ENCODE data around the gene METTL21C.

The METTL21C gene

DNA sequence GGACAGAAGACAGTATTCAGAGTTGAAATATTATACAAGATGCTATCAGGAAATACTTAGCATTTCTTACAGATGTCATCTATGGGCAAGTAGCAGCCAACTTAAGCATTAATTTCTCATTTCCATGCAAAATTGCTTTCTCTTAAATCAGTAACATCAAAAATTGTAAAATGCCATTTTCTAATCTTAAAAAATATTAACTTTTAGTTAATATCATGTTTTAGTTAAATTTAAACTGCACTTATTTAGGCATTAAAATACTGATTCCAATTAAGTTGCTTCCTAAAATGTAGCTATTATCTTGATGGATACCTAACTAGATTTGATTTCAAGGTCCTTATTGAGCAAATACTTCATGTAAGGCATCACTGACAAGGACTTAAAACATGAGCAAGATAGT lies 27.8 kb downstream of the METTL21C start:
- no peak for DNase-seq (ENCODE audit: low read depth in 3 of 3)

DNA sequence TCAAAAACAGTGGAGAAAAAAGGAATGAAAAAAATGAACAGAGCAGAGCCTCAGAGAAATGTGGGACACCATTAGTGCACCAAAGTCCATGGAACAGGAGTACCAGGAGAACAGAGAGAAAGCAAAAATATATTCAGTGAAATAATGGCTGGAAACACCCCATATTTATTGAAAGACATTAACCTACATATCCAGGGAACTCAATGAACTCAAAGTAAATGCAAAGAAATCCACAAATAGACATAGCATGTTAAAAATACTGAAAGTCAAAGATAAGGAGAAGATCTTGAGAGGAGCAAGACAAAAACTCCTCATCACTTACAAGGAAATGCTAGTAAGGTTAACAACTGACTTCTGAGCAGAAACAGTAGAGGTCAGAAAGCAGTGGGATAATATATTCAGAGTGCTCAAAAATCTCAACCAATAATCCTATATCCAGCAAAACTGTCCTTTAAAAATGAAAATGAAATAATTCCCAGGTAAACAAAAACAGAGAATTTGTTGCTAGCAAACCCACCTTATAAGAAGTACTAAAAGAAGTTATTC lies 35.6 kb downstream of the METTL21C start:
- DNase-seq (ENCODE audit: low read depth in 3 of 3) = no peak

DNA sequence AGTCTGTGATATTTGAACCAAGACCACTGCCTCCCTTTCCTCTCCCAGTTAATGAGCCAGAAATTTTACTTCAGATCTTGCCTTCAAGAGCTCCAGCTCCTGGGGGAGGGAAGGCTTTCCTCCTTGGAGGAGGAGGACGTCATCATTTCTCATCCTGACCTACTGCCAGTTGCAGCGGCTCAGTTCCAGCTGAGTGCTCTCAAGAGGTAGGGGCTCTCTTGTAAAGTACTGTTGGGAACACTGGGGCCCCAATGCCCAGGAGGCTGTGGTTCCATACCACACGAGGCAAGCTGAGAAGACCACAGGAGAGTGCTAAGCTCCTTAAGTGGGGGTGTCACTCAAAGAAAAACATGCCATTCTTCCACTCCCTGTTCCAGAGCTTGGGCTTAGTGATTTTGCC lies 36.2 kb downstream of the METTL21C start:
- no peak for DNase-seq (ENCODE audit: low read depth in 3 of 3)

DNA sequence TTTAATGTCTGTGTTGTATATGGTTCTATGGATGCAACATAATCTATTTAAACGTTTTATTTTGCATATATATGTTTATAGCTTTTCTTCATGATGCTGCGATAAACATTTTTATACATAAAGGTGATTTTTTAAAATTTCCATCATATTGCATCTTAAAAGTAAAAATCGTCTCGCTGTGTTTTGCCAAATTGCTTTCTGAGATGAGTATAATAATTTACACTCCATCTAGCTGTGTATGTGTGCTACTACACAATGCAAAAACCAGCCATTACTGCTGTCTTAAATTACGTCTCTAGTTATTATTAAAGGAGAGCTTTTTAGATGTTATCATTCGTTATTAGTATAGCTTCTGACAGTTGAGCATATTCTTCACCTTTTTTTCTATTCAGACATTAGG lies 37.2 kb downstream of the METTL21C start:
- DNase-seq (ENCODE audit: low read depth in 3 of 3) = no peak

DNA sequence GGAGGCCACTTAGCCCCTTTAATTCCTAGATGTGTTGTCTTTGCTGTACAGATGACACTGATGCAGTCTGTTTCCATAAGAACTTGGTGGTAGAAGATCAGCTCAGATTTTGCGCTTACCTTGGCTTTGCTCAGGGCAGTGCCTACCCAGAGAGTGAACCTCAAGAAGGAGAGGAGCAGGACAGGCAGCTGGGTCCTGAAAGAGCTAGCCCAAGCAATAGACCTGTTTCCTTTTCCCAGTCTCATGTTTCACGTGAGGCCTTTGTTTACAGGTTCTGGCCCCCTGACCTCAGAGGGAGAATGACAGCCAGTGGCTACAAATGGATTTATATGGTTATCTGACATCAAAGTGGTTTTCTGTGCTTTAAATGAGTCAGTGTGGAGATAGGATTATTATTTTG lies 40.1 kb downstream of the METTL21C start:
- no peak for DNase-seq (ENCODE audit: low read depth in 3 of 3)

DNA sequence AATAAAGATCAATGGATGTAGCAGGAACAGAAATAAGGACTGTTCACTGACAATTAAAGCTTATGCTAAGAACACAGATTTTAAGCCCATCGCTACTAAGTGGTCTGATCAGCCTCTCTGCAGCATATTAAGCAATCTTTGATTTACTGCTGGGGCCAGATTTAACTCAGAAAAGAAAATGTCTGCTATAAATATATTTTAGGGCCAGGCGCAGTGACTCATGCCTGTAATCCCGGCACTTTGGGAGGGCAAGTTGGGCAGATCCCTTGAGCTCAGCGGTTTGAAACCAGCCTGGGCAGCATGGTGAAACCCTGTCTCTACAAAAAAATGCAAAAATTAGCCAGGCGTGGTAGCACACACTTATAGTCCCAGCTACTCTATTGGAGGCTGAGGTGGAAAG lies 43.0 kb downstream of the METTL21C start:
- no peak for DNase-seq (ENCODE audit: low read depth in 3 of 3)

DNA sequence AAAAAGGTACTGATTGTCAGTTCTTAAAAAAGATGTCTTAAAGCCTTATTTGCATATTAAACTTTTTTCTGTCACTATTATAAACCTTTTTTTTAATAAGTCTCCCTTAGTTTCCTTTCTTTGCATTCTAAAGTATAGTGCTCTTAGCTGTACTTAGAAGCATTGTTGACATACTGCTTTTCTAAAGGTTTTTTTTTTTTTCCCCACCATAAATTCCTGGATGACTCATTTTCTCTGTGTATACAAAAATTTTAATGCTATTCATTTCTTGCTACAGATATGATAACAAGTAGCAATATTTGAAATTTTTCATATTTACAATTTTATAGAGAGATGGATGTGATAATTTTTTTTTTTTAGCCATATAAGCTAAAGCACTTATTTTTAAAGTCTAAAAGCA lies 43.5 kb downstream of the METTL21C start:
- DNase-seq (ENCODE audit: low read depth in 3 of 3) = no peak

DNA sequence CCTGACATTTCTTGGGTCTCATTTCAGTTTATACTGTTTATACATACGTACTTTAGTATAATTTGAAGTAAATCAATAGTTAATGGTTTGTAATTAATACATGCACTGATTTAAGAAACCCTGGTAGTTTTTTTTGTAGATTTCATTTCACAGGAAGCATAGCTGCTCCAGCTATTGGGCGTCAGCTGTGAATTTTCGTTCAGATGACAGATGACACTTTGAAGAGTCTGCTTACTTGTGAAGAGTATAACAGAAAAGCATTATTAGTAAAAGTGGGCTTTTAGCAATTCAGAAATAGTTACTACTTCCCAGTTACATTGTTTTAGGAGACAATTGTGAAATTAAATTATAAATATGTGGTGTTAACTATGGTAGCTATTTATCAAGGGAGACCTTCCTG lies 44.4 kb downstream of the METTL21C start:
- no peak for DNase-seq (ENCODE audit: low read depth in 3 of 3)

DNA sequence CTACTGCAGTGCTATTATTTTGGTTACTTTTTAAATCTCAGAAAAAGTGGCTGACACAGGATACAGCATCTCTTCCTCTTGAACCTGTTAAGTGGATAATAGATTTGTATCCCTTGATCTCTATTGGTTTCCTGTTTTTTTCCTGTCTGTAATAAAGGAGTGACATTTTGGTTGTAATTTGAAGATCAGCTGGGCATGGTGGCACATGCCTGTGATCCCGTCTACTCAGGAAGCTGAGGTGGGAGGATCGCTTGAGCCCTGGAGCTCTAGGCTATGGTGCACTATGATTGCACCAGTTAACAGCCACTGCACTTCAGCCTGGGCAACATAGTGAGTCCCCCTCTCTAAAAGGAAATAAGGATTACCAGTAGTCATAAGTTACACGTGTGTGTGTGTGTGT lies 46.8 kb downstream of the METTL21C start:
- no peak for DNase-seq (ENCODE audit: low read depth in 3 of 3)

DNA sequence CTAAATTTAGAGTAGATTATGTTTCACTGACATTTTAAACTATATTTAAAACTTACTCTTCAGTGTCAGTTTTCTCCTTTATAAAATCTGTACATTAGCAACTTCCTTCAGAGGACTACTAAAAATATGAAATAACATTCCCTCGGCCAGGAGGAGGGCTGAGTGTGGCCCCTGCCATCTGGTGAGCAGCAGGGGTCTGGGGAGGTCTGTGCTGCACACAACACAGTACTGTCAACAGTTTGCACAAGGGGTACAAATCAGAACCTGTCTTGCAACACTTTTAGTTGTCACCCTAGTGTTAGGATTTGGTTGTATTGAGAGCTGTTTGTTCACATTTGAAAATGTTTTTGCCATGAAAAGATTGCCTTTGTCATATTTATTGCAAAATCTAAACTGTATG lies 49.1 kb downstream of the METTL21C start:
- no peak for DNase-seq (ENCODE audit: low read depth in 3 of 3)

DNA sequence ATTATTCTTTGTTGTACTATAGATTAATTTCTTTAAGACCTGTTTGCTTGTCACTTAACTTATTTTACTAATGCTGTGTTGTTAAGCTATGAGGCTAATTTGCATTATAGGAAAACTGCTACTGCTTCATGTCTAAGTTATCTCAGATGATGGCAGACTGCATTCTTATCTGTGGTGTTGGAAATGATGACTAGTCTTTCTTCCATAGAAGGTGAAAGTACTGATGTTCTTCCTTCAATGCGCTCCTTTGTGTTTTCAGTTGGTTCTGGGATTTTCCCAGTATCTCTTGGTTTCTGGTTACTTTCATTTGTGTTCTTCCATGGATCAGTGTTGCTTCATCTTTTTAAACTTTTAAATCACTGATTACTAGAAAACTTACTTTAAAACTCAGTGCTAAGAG lies 51.2 kb downstream of the METTL21C start:
- no peak for DNase-seq (ENCODE audit: low read depth in 3 of 3)

DNA sequence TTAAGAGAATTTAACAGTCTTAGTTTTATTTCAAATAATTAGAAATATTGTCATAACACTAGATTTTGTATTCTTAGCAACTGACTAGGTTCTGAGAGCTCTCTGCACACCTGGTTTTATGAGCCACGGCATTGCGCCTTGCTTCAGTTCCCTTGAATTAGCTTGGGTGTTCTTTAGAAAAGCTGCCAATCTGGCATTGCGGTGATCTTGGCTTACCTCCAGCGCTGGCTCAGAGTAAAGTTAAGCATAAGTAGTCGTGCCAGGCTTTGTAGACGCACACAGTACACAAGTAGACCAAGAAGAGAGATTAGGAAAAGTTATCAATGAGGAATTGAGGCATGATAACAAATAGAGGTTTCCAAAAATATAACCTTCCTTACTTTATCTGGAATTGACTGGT lies 52.4 kb downstream of the METTL21C start:
- DNase-seq (ENCODE audit: low read depth in 3 of 3) = no peak

DNA sequence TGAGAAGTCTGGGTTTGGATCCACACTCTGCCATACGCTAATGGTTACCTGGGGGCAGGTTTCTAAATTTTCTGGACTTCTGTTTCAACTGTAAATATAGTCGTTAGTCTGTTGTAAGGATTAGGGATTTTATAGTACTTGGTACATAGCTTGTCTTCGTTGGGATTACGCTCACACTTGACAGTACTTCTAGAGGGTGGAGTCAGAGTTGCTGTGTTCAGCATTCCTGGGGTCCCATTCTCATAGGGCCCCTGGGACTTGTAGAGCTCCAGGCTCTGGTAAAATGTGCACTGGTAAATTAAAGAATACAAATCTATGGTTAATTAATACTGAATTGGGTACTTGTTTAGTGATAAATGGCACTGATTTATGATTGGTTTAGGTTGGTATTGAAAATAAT lies 52.8 kb downstream of the METTL21C start:
- no peak for DNase-seq (ENCODE audit: low read depth in 3 of 3)

DNA sequence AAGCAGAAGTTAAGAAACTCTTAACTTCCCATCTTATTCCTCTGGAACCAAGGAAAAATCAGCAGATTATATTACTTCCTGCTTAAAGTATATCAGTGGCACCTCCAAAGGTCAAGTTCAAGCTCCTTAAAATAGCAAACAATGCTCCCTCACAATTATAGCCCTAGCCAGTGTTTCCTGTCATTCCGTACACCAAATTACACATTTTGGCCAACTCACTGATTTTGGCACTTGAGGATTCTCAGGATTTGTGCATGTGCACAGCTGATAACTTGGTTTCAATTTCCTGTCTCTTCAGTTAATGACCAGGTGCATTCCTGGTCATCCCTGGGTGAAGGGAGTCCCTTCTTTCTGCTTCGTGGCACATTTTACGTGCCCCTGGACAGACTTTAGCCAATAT lies 56.1 kb downstream of the METTL21C start:
- no peak for DNase-seq (ENCODE audit: low read depth in 3 of 3)
